ENCODE data around the gene OR2J1. TPM values are rescaled to one million over a fixed set of nuclear protein-coding genes. Genes with fewer than 3 reads are reported as not detected.
"Not testable (repeated sequence)": the region's sequence is repeated elsewhere in the genome, so short reads cannot be mapped to it uniquely, and the experiment has no call there.

The OR2J1 gene
- total RNA-seq, 2 donors from 2014 or later, result not detected

DNA sequence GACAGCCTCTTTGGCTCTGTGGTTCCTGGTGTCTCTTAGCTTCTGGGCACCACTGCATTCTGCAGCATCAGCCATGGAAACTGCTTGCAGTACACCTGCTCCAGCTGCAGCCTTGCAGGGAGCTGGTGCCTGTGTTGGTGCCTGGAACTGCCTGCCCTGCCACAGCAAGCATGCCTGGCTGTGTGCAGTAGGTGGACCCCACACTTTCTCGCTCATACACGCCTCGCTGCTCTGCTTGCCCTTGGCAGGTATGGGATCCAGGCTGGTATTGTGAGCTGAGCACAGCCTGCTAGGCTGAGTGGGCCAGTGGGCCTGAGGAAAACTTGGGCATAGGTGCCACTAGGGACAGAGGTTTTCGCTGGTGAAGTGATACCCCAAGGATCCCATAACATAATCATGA is 31.4 kb downstream of the OR2J1 start:
- H3K27me3 Mint-ChIP-seq (ENCODE audit: low read depth), result peaks cover 42% of the 10 kb centered on the region
- ATAC-seq (replicated peaks in 1 of 2), result no peak
- H3K4me1 Mint-ChIP-seq (ENCODE audit: low read depth), result no peaks in the 10 kb centered on the region
- H3K27ac Mint-ChIP-seq, result no peak overlapping the region
- DNase-seq, result no peak
- H3K4me3 Mint-ChIP-seq, result no peak overlapping the region
- H3K9me3 Mint-ChIP-seq, result no peaks in the 10 kb centered on the region
- H3K36me3 Mint-ChIP-seq (ENCODE audit: insufficient read depth in 2 of 2), result no peaks in the 10 kb centered on the region

DNA sequence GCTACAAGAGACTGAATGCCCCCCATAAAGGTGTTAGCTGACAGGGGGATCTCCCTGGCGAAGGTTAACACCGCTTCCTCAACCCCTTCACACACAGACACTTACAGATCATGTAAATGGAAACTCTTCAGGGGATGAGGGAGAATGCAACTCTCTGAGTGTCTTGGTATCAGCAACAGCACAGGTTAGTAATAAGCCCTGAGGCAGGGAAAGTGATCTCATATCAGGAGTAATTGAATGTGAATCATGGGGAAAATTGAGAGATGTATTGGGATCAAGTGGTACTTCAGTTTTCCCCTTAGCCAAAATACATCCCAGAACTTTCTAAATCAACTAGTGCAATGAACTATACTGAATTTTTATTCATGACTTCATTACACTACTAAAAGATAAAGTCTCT is 32.4 kb downstream of the OR2J1 start:
- no peak overlapping the region for H3K4me3 Mint-ChIP-seq
- H3K27me3 Mint-ChIP-seq (ENCODE audit: low read depth), result peaks cover 47% of the 10 kb centered on the region
- no peak for ATAC-seq (replicated peaks in 1 of 2)

DNA sequence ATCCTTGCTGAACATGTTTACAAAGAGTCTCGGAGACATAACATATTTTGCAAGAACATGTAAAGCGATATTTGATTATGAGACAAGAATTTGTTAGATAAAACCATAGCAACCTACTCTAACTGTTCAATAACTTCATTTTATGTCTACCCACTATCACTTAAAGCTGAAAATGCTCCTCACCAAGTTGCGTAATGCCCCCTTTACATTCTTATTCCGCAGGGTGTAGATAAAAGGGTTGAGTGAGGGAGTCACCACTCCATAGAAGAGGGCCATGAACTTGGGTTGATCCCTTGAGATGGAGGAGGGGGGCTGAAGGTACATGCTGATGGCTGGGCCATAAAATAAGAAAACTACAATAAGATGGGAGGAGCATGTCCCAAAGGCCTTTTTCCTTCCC is 38.4 kb downstream of the OR2J1 start:
- Mint-ChIP-seq H3K36me3 (ENCODE audit: insufficient read depth in 2 of 2) (peaks cover 0 to 1% of the 10 kb centered on the region in 2 donors), H3K4me3 (no peak overlapping the region), H3K27me3 (ENCODE audit: low read depth) (peaks cover 38% of the 10 kb centered on the region), H3K27ac (no peak overlapping the region), H3K4me1 (ENCODE audit: low read depth) (no peaks in the 10 kb centered on the region), H3K9me3 (peaks cover 0 to 1% of the 10 kb centered on the region in 2 donors)
- ATAC-seq (replicated peaks in 1 of 2) (no peak), DNase-seq (no peak)

More for the DNA sequence above, 32.4 kb downstream of the OR2J1 start:
- H3K4me1 Mint-ChIP-seq (ENCODE audit: low read depth), result no peaks in the 10 kb centered on the region
- no peak overlapping the region for H3K27ac Mint-ChIP-seq
- H3K9me3 Mint-ChIP-seq, result no peaks in the 10 kb centered on the region
- no peak for DNase-seq
- no peaks in the 10 kb centered on the region for H3K36me3 Mint-ChIP-seq (ENCODE audit: insufficient read depth in 2 of 2)

DNA sequence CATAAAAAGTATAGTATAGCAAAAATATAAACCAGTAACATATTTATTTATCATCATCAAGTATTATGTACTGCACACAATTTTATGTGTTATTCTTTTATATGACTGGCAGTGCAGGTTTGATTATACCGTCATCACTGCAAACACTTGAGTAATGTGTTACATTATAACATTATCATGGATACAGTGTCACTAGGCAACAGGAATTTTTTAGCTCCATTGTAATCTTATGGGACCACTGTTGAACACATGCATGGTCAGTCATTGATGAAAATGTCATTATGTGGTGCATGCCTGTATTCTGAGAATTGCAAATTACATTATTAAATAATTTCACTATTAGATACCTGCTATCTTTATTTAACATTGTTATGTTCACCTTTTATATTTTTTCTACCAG is 42.3 kb downstream of the OR2J1 start:
- no peak overlapping the region for H3K27ac Mint-ChIP-seq
- peaks cover 19% of the 10 kb centered on the region for H3K27me3 Mint-ChIP-seq (ENCODE audit: low read depth)
- DNase-seq (no peak), ATAC-seq (replicated peaks in 1 of 2) (no peak)
- no peaks in the 10 kb centered on the region for H3K4me1 Mint-ChIP-seq (ENCODE audit: low read depth)
- peaks cover 0 to 1% of the 10 kb centered on the region in 2 donors for H3K9me3 Mint-ChIP-seq
- no peak overlapping the region for H3K4me3 Mint-ChIP-seq
- peaks cover 1 to 2% of the 10 kb centered on the region in 2 donors for H3K36me3 Mint-ChIP-seq (ENCODE audit: insufficient read depth in 2 of 2)

DNA sequence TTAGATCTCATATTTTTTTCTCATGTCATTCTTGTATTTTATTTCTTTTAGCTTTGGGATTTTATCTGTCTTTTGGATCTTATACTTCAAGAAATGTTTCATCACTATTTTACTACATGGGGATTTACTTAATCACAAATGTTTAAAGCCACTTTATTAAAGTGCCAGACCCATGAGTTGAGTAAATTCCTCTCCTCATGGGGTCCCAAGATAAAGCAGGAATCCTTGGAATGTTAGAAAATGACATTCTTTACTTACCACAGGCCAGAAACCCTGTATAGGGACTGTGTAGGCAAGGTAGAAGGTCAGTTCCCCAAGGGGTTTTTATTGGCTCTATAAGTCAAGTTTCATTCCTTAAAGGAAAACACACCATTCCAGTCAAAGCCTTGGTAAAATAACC is 43.0 kb downstream of the OR2J1 start:
- H3K27ac Mint-ChIP-seq, result no peak overlapping the region
- peaks cover 19% of the 10 kb centered on the region for H3K27me3 Mint-ChIP-seq (ENCODE audit: low read depth)
- H3K4me3 Mint-ChIP-seq, result no peak overlapping the region
- ATAC-seq (replicated peaks in 1 of 2) (no peak), DNase-seq (no peak)
- H3K36me3 Mint-ChIP-seq (ENCODE audit: insufficient read depth in 2 of 2), result peaks cover 1 to 2% of the 10 kb centered on the region in 2 donors
- H3K4me1 Mint-ChIP-seq (ENCODE audit: low read depth), result no peaks in the 10 kb centered on the region
- peaks cover 0 to 1% of the 10 kb centered on the region in 2 donors for H3K9me3 Mint-ChIP-seq

DNA sequence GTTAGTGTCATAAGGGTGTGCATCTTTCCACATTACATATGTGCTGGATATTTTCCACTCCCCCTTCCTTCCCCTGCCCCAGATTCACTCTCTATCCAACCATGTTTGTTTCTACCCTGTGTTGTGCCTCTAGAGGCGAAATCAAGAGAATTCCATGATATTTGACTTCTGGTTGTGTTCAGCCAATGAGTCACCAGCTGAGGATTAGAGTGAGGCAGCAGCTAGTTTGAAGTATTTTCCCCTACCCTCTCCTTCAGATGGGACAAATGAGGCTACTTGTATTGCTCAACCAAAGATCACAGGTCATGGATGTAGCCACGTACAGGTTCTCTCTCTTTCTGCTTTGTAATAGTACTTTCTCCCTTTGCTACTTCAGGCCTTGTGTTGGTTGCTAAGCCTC is 46.9 kb downstream of the OR2J1 start:
- peaks cover 17% of the 10 kb centered on the region for H3K27me3 Mint-ChIP-seq (ENCODE audit: low read depth)
- H3K36me3 Mint-ChIP-seq (ENCODE audit: insufficient read depth in 2 of 2), result peaks cover 1 to 2% of the 10 kb centered on the region in 2 donors
- no peak overlapping the region for H3K27ac Mint-ChIP-seq

DNA sequence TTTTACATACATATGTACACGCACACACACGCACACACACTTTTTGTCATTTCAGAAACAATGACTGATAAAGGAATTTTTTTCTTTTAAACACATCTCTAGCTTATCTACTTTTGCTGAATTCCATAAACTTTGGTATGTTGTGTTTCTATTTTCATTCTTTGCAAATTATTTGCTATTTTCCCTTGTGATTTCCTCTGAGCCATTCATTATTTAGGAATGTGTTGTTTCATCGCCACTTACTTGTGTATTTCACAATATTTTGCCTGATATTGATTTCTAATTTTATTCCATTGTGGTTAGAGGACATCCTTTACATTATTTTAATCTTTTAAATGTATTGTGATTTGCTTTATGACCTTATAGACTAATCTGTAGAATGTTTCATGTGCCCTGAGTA is 47.8 kb downstream of the OR2J1 start:
- Mint-ChIP-seq H3K4me1 (ENCODE audit: low read depth) (no peaks in the 10 kb centered on the region), H3K27me3 (ENCODE audit: low read depth) (peaks cover 17% of the 10 kb centered on the region), H3K9me3 (peaks cover 0 to 3% of the 10 kb centered on the region in 2 donors), H3K36me3 (ENCODE audit: insufficient read depth in 2 of 2) (peaks cover 1 to 2% of the 10 kb centered on the region in 2 donors), H3K4me3 (no peak overlapping the region), H3K27ac (no peak overlapping the region)
- ATAC-seq (replicated peaks in 1 of 2) (no peak), DNase-seq (no peak)

More for the DNA sequence above, 46.9 kb downstream of the OR2J1 start:
- Mint-ChIP-seq H3K4me1 (ENCODE audit: low read depth) (no peaks in the 10 kb centered on the region), H3K4me3 (no peak overlapping the region), H3K9me3 (peaks cover 0 to 3% of the 10 kb centered on the region in 2 donors)
- DNase-seq (no peak), ATAC-seq (replicated peaks in 1 of 2) (no peak)

DNA sequence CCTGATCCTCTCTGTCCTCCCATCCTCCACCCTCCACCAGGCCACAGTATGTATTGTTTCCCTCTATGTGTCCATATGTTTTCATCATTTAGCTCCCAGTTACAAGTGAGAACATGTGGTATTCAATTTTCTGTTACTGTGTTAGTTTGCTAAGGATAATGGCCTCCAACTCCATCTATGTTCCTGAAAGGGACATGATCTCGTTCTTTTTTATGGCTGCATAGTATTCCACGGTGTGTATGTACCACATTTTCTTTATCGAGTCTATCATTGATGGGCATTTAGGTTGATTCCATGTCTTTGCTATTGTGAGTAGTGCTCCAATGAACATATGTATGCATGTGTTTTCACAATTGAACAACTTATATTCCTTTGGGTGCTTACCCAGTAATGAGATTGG is 50.2 kb downstream of the OR2J1 start:
- not testable (repeated sequence) for H3K4me1 Mint-ChIP-seq (ENCODE audit: low read depth); ATAC-seq (replicated peaks in 1 of 2); DNase-seq; H3K9me3 Mint-ChIP-seq; H3K36me3 Mint-ChIP-seq (ENCODE audit: insufficient read depth in 2 of 2); H3K4me3 Mint-ChIP-seq; H3K27ac Mint-ChIP-seq
- peaks cover 29% of the 10 kb centered on the region for H3K27me3 Mint-ChIP-seq (ENCODE audit: low read depth)

Other genes starting within 250 kb of the OR2J1 start
- gene TRIM27, start 175.5 kb upstream of the OR2J1 start, total RNA-seq, result 10 to 100 TPM; 50.7 to 51.1 TPM
- gene ZNF311, start 94.2 kb upstream of the OR2J1 start, total RNA-seq, result 1 to 10 TPM; 1.6 to 2.1 TPM
- not detected for gene OR2W1, start 54.3 kb upstream of the OR2J1 start, total RNA-seq
- not detected for gene OR2B3, start 12.2 kb upstream of the OR2J1 start, total RNA-seq
- gene OR2J3, start 8.6 kb downstream of the OR2J1 start, total RNA-seq, result not detected
- gene OR2J2, start 71.4 kb downstream of the OR2J1 start, total RNA-seq, result not detected
- not detected for gene OR14J1, start 202.2 kb downstream of the OR2J1 start, total RNA-seq